Cardiac muscle cell (in vitro differentiated cells and primary cell): ENCODE measurements around the gene UBE2D2. TPM values are rescaled to one million over a fixed set of nuclear protein-coding genes. Genes with fewer than 3 reads are reported as not detected.

ENCODE experiments used
- DNase-seq, 2 donors: peaks; one replicate each; pipeline versions ENCODE4 v3.0.0 to v3.0.0-alpha.2; 2010 to 2017; ENCODE audit warnings: low read depth in 1 of 2, low spot score in 1 of 2
- H3K27ac ChIP-seq: fragments of 200-600 bp; sonication (generic); 2 replicates; pipeline ENCODE4 v1.5.1; 2016
- H3K27me3 ChIP-seq: fragments of 200-600 bp; sonication (generic); 2 replicates; pipeline ENCODE4 v1.6.0; 2016; ENCODE audit warnings: control low read depth
- H3K36me3 ChIP-seq: fragments of 200-600 bp; sonication (generic); 2 replicates; pipeline ENCODE4 v1.5.1; 2016; ENCODE audit warnings: control low read depth
- H3K4me1 ChIP-seq: fragments of 200-600 bp; sonication (generic); 2 replicates; pipeline ENCODE4 v1.8.1; 2017; ENCODE audit warnings: low read depth, mild to moderate bottlenecking, mixed run types
- H3K4me3 ChIP-seq: fragments of 200-600 bp; sonication (generic); 2 replicates; pipeline ENCODE4 v1.5.1; 2016; ENCODE audit warnings: mild to moderate bottlenecking
- H3K9me3 ChIP-seq: fragments of 200-600 bp; sonication (generic); 2 replicates; pipeline ENCODE4 v1.5.1; 2017; ENCODE audit warnings: low read depth, mild to moderate bottlenecking, control low read depth
- polyA plus RNA-seq: library from polyadenylated mRNA; unstranded; fragments of >200 nt; fragmentation: Nextera tagmentation; extraction: Ambion mirVana; gene quantifications from 2 replicates; pipeline ENCODE4 v1.2.1, GENCODE V29; 2016
- total RNA-seq: library from RNA; depleted of rRNA; stranded (reverse); fragments of >200 nt; gene quantifications from 2 replicates; pipeline ENCODE4 v1.2.3, GENCODE V29; 2016
- TF ChIP-seq, protein P1 (sequence below): IDR thresholded peaks from 2 replicates; pipeline ENCODE4 v1.5.1; 2012; ENCODE audit warnings: low read depth, mild to moderate bottlenecking, low read length

The UBE2D2 gene
- total and polyA plus RNA-seq, 2 experiments from 2014 or later = 236 to 338 TPM

DNA sequence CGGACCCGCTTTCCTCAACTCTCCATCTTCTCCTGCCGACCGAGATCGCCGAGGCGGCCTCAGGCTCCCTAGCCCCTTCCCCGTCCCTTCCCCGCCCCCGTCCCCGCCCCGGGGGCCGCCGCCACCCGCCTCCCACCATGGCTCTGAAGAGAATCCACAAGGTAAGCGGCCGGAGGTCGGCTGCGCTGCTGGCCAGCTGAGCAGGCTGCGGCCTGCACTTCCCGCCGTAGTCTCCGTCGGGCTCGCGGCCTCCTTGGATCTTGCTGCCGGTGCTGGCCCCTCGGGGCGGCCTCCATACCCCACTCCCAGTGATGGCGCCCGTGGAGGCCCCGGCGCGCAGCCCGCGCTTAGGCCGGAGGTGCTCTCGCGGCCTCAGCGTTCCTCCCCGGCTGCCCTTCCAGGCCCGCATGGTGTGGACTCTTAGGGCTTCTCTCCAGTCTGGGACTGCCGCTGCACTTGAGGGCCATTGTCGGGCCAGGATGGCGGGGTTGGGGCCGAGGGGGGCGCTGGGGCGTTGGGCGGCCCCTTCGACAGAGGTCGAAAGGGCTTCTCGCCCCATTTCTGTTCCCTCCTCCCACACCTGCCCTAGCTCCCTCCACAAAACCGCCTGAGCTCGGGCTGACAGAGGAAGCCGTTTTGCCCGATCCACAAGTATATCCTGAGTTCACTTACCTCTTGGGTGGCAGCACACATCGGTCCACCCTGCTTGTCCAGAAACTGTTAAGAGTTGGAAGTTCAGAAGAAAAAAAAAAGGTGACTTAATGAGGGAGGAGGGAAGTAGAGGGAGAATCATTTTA lies 714 bp downstream of the UBE2D2 start:
- H3K4me1 ChIP-seq = peaks cover 35% of the 10 kb centered on the region
- H3K4me3 ChIP-seq = peak overlapping the region; percentile 94
- peak overlapping the region; percentile 98 for H3K27ac ChIP-seq
- TF ChIP-seq, protein P1, sequence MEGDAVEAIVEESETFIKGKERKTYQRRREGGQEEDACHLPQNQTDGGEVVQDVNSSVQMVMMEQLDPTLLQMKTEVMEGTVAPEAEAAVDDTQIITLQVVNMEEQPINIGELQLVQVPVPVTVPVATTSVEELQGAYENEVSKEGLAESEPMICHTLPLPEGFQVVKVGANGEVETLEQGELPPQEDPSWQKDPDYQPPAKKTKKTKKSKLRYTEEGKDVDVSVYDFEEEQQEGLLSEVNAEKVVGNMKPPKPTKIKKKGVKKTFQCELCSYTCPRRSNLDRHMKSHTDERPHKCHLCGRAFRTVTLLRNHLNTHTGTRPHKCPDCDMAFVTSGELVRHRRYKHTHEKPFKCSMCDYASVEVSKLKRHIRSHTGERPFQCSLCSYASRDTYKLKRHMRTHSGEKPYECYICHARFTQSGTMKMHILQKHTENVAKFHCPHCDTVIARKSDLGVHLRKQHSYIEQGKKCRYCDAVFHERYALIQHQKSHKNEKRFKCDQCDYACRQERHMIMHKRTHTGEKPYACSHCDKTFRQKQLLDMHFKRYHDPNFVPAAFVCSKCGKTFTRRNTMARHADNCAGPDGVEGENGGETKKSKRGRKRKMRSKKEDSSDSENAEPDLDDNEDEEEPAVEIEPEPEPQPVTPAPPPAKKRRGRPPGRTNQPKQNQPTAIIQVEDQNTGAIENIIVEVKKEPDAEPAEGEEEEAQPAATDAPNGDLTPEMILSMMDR = no peak
- H3K27me3 ChIP-seq = no peaks in the 10 kb centered on the region
- no peaks in the 10 kb centered on the region for H3K36me3 ChIP-seq
- peak; percentile 52 to 59 for DNase-seq
- no peaks in the 10 kb centered on the region for H3K9me3 ChIP-seq

DNA sequence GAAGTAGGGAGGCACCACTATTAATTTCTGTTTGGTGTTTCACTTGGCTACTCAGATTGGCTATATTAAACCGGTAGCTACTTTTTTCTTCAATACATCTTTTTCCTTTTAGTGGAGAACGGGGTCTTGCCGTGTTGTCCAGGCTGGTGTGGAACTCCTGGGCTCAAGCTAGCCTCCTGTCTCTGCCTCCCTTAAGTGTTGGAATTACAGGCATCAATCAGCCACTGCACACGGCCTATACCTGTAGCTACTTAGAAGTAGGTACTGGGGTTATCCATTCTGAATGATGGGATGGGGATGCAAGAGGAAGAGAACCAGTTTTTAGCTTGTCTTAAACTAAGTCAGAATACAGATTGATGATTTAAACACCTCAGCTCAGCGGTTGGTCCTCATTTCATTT lies 1.7 kb downstream of the UBE2D2 start:
- H3K4me3 ChIP-seq = peak overlapping the region; percentile 94
- H3K27me3 ChIP-seq = no peaks in the 10 kb centered on the region
- TF ChIP-seq, protein P1 = no peak
- no peak for DNase-seq
- H3K9me3 ChIP-seq = no peaks in the 10 kb centered on the region
- peaks cover 35% of the 10 kb centered on the region for H3K4me1 ChIP-seq
- peak overlapping the region; percentile 98 for H3K27ac ChIP-seq
- no peaks in the 10 kb centered on the region for H3K36me3 ChIP-seq

DNA sequence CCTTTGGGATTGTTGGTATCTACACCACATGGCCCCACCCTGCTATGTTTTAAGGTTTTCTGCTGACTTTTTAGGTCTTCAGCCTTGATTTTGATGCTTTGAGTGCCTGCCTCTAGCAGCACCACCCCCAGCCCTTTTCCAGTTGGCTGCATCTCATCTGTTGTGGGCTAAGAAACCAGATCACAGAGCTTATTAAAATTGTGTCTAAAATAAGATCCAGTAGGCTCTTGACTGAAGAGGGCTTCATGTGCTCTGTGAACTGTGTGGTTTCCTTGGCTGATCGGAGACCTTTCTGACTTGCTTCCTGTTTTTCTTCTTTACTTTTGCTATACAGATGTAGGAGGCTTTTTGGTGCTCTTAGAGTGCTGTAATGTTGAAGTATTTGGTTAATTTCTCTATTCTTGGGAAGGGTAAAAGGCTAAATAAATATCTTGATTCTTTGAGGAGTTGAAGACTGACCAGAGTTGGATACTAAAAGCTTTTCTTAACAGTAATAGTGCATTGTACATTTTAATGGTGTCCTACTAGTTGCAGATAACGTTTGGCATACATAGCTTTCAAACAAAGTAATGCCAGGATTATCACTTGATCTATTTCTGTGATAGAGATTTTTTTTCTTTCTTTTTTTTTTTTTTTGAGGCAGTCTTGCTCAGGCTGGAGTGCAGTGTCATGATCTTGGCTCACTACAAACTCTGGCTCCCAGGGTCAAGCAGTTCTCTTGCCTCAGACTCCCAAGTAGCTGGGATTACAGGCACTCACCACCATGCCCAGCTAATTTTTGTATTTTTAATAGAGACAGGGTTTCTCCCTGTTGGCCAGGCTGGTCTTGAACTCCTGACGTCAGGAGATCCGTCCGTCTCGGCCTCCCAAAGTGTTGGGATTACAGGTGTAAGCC lies 4.5 kb downstream of the UBE2D2 start:
- peak overlapping the region; percentile 65 for H3K27ac ChIP-seq

DNA sequence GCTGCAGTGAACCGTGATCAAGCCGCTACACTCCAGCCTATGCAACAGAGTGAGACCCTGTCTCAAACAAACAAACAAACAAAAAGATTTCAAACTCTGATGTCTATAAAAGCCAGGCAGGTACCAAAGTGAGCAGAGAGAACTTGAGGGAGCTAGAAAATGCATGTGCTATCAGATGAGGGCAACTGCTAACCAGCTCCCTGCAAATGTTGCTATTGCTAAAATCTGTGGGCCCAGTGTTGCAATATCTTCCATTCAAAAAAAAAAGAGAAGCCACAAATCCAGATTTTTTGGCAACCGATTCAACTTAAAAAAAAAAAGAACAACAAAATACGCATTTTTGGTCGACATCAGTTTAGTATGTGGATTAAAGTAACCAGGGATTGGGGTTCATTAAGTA lies 5.5 kb downstream of the UBE2D2 start:
- Histone ChIP-seq H3K27ac (peak overlapping the region; percentile 65), H3K36me3 (no peaks in the 10 kb centered on the region), H3K4me1 (peaks cover 32% of the 10 kb centered on the region), H3K9me3 (no peaks in the 10 kb centered on the region), H3K27me3 (no peaks in the 10 kb centered on the region), H3K4me3 (no peak overlapping the region)
- DNase-seq = peak in 1 of 2 donors; percentile 73
- TF ChIP-seq, protein P1 = no peak

More for the DNA sequence above, 4.5 kb downstream of the UBE2D2 start:
- H3K9me3 ChIP-seq = no peaks in the 10 kb centered on the region
- DNase-seq = peak; percentile 52 to 56
- peak overlapping the region; percentile 7 for H3K4me3 ChIP-seq
- no peaks in the 10 kb centered on the region for H3K27me3 ChIP-seq
- H3K4me1 ChIP-seq = peaks cover 32% of the 10 kb centered on the region
- TF ChIP-seq, protein P1 = no peak
- no peaks in the 10 kb centered on the region for H3K36me3 ChIP-seq

DNA sequence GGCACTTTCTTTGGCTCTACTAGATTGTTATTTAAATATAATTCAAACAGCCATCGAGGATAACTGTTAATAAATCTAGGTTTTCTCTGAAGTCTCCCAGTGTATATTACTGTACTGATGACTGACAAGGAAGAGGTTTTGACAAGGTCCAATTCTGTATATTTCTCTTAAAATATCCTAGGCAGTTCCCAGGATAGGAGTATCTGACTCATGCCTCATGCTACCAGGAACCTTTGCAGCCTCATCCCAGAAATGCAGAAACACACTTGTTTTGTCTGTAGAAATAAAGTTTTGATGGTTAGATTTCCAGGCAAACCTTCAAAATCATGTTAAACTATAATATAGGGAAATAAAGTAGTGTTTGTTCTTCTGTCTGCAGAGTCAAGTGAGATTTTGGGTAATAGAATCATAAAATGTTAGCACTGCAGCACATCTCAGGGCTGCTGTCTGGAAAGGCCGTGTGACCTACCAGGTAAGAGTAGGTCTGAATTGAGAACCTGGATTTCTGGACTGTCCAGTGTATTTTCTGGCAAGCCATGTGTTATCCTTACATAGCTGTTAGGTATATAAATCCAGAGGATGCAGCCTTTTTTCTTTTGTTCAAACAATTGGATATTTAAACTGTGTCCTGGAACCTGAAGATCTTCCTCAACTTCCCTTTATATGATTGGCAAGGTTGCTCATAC lies 8.3 kb downstream of the UBE2D2 start:
- DNase-seq = no peak
- Histone ChIP-seq H3K27ac (no peak overlapping the region), H3K4me3 (no peak overlapping the region), H3K36me3 (no peaks in the 10 kb centered on the region), H3K27me3 (no peaks in the 10 kb centered on the region), H3K9me3 (no peaks in the 10 kb centered on the region), H3K4me1 (peaks cover 16% of the 10 kb centered on the region)
- TF ChIP-seq, protein P1 = no peak
